Stimulated activated naive CD8-positive, alpha-beta T cell treated with anti-CD3 and anti-CD28 coated beads, Interleukin-15, Interleukin-2, amounts not matched to agents 100 U/mL and 50 U/mL, for 24 hours (primary cell): ENCODE results near the gene GJB5.

ENCODE experiments used
- ATAC-seq: fragments of 150-1000 bp; cut with Tn5 transposase; one replicate; pipeline ENCODE4 v1.10.0; 2021
- DNase-seq: peaks from one replicate; pipeline ENCODE4 v3.0.0; 2021

GJB5 gene

DNA sequence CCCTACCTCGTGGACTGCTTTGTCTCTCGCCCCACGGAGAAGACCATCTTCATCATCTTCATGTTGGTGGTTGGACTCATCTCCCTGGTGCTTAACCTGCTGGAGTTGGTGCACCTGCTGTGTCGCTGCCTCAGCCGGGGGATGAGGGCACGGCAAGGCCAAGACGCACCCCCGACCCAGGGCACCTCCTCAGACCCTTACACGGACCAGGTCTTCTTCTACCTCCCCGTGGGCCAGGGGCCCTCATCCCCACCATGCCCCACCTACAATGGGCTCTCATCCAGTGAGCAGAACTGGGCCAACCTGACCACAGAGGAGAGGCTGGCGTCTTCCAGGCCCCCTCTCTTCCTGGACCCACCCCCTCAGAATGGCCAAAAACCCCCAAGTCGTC, 39.9 kb downstream of the GJB5 start:
- ATAC-seq (no peak), DNase-seq (no peak)

DNA sequence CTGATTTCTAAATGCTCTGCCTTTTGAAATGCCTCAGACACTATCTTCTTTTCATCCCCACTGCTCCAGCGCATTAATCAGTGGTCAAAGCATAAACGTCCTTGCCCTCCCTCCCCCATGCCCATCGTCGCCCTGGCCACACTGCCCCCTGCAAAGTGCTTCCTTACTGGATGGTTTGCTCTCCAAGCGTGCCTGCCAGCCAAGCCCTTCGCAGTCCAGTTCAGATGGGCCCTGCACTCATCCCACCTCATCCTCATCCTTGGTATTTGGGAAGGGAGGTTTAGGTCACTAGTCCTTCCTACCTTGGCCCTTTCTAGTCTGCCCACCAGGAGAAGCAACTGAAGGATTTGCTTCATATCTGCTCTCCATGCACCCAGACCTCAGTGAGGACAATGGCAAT, 41.1 kb downstream of the GJB5 start:
- DNase-seq (no peak), ATAC-seq (no peak)

DNA sequence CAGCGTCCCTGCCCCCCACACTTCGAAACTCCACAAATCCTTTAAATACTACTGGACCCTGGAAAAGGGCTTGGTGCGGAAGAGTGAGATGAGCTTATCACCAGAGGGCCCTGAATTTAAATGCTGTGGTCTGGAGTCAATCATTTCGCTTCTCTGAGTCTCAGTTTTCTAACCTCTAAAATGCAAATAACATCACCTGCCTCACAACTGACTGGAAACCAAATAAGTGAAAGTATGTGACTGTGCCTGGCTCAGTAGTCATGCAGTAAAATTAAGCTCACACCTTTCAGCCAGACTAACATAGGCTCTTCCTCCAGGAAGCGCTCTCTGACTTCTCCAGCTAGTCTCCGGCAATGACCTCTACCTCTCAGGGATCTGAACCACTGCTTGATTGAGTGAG, 42.1 kb downstream of the GJB5 start:
- ATAC-seq (peak; percentile 26), DNase-seq (no peak)

DNA sequence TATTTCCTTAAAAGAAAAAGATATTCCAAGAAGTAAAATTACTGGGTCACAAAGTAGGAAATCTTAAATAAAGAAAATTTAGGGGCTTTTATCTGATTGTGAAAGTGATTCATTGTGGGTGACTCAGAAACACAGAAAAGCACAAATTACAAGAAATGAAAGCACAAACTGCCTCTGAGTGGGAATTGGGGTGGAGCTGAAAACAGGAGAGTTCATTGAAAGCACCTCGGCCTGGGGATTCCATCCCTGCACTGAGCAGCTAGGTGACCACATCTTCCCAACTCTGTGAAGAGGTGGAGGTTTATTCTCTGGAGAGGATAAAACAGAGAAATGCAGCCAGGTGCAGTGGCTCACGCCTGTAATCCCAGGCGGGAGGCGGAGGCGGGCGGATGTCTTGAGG, 45.4 kb downstream of the GJB5 start:
- DNase-seq, result no peak

DNA sequence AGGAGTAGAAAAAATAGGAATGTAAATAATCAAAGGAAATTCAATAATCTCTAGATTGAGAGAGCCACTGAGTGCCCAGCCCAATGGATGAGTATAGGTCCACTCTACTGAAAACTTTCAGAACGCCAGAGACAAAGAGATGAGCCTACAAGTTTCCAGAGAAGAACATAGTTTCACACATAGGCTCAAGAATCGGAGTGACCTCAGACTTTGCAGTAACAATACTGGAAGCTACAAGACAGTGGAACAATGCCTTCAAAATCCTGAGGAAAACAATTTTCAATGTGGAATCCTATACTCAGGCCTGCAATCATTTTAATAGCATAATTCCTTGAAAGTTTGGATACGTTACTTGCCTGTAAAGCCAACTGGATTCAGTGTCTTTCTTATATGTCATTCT, 48.9 kb downstream of the GJB5 start:
- ATAC-seq (no peak), DNase-seq (no peak)

More for the DNA sequence above, 45.4 kb downstream of the GJB5 start:
- peak; percentile 75 for ATAC-seq

DNA sequence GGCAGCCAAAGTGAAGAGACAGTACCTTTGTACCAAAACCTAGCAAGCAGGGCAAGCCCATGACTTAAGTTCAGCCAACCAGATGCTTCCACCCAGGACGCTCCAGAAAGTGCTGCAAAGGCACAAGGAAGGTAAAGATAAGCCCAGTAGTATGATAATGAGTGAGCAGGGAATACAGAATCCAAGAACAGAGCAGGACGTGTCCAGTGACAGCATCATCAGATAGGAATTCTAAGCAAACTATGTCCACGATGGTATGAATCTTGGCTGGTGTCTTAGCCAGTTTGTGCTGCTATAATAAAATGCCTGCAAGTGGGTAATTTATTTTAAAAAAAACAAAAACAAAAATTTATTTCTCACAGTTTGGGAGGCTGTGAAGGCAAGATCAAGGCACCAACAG, 51.5 kb downstream of the GJB5 start:
- ATAC-seq (no peak), DNase-seq (no peak)
